H7 (cell line): ENCODE data around the gene PTPRN2. TPM values are rescaled to one million over a fixed set of nuclear protein-coding genes. Genes with fewer than 3 reads are reported as not detected.
A peak's percentile ranks its signal among the peaks of the same experiment; 100 is the strongest.

Source experiments
- DNase-seq: peaks from one replicate; pipeline ENCODE4 v3.0.0; 2012
- H3K27me3 ChIP-seq: 2 replicates; pipeline ENCODE4 v1.6.0; 2011; ENCODE audit warnings: mild to moderate bottlenecking, low read length; ENCODE audit not compliant: control insufficient read depth, insufficient read depth
- H3K36me3 ChIP-seq: replicated peaks from 2 replicates; pipeline ENCODE4 v1.5.1; 2011; ENCODE audit warnings: low read length; ENCODE audit not compliant: control insufficient read depth, insufficient read depth
- H3K4me3 ChIP-seq: 2 replicates; pipeline ENCODE4 v1.5.1; 2011; ENCODE audit warnings: low read depth, mild to moderate bottlenecking, control low read depth, low read length, moderate library complexity; ENCODE audit not compliant: insufficient read depth
- total RNA-seq: library from RNA; depleted of rRNA; stranded (reverse); fragments of >200 nt; shearing (Covaris generic); gene quantifications from 2 replicates; pipeline ENCODE4 v1.2.3, GENCODE V29; 2014

The PTPRN2 gene
- total RNA-seq, 1 experiment from 2014 or later: 0.80 TPM

DNA sequence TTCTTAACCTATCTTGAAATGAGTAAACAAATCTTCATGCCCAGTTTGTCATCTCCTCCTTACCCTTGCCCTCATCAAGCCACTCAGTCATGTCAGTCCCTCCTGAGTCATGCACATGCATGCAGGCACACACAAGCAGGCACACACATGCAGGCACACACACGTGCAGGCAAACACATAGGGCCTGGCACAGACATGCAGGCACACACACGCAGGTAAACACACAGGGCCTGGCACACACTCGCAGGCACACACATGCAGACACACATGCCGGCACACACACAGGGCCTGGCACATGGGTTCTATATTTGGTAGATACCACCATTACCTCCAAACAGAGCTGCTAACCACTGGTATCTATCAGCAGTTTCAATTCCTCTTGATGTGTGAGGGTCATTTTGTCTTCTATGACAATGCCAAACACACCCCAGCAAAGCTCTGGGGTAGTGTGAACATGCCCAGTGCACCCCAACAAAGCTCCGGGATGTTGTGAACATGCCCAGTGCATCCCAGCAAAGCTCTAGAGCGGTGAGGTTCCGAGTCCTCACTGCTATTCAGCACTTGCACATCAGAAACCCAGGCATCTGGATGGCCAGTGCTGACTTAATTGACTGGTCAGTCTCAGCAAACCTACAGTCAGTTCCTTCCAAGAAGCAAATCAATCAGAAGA lies 563.8 kb downstream of the PTPRN2 start:
- H3K4me3 ChIP-seq: no peak overlapping the region
- DNase-seq: no peak
- no peaks in the 10 kb centered on the region for H3K27me3 ChIP-seq
- no peaks in the 10 kb centered on the region for H3K36me3 ChIP-seq

DNA sequence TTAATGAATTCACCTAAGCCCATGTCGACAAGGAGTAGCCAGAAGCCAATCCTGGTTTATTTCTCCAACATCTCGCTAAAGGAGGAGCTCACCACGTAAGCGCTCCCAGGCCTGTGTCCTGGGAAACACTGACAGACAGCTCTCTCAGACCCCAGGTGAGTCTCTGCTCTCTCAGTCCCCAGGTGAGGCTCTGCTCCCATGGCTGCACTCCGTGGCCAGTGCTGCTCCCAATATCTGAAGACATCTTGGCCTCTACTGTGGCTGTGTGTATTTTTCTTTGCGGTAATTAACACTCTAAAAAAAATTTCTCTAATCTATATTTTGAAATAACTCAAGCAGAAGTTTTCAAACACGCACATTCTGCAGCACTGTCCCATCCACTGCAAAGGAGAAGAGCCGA lies 564.5 kb downstream of the PTPRN2 start:
- Histone ChIP-seq H3K27me3 (no peaks in the 10 kb centered on the region), H3K4me3 (no peak overlapping the region), H3K36me3 (no peaks in the 10 kb centered on the region)
- DNase-seq: no peak

DNA sequence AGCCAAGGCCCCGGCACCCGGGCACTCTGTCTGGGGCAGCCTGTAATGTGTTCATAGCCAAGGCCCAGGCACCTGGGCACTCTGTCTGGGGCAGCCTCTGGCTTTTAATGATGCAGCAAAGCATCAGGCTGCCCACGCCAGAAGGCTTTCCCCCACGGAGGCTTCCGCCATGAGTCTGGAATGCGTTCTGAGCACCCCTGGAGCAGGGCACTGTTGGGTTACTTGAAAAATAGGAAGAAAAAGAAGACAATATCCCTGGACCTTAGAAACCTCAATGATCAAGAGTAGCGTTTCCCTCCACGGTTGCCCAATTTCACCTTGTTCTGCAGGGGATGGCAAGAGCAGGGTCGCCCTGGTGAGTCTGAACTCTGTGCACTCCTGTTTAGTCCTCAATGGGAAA lies 565.0 kb downstream of the PTPRN2 start:
- Histone ChIP-seq H3K27me3 (no peaks in the 10 kb centered on the region), H3K36me3 (no peaks in the 10 kb centered on the region), H3K4me3 (no peak overlapping the region)
- no peak for DNase-seq

DNA sequence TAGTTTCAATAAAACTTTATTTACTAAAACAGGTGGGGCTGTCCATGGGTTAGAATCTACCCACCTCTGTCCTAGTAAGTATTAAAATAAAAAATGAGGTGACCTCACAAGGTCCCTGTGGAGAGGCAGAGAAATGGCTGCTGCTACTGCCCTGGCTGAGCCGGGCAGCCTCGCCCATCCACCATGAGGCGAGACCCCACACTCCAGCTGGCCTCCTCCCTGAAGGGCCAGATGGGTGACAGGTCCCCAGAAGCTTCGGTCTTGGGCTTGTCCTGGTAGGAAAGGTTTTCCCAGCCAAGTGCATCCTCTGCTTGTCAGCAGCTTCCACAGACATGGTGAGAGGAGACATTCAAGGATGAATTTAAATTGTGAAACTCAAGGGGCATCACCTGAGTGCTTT lies 565.8 kb downstream of the PTPRN2 start:
- DNase-seq: no peak
- no peaks in the 10 kb centered on the region for H3K36me3 ChIP-seq
- no peaks in the 10 kb centered on the region for H3K27me3 ChIP-seq
- no peak overlapping the region for H3K4me3 ChIP-seq

DNA sequence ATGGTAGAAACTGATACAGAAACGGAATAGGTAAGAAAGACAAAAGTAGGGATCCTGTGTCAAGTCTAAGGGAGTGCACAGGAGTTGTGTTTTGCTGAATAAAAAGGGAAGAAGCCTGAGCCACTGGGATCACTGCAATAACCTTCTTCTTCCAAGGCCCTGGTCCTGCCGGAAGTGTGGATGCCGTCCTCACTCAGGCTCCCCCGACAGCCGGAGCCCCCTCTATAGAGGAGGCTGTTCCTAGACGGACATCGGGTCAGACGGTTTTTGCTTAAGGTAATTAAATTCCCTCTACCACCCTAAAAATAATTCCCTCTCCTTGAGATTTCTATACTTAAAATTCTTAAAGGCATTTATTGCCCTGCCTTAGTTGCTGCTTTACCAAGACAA lies 566.9 kb downstream of the PTPRN2 start:
- Histone ChIP-seq H3K36me3 (no peaks in the 10 kb centered on the region), H3K27me3 (peaks cover 5% of the 10 kb centered on the region; the same call in 1 of the 2 replicates), H3K4me3 (no peak overlapping the region)
- no peak for DNase-seq

DNA sequence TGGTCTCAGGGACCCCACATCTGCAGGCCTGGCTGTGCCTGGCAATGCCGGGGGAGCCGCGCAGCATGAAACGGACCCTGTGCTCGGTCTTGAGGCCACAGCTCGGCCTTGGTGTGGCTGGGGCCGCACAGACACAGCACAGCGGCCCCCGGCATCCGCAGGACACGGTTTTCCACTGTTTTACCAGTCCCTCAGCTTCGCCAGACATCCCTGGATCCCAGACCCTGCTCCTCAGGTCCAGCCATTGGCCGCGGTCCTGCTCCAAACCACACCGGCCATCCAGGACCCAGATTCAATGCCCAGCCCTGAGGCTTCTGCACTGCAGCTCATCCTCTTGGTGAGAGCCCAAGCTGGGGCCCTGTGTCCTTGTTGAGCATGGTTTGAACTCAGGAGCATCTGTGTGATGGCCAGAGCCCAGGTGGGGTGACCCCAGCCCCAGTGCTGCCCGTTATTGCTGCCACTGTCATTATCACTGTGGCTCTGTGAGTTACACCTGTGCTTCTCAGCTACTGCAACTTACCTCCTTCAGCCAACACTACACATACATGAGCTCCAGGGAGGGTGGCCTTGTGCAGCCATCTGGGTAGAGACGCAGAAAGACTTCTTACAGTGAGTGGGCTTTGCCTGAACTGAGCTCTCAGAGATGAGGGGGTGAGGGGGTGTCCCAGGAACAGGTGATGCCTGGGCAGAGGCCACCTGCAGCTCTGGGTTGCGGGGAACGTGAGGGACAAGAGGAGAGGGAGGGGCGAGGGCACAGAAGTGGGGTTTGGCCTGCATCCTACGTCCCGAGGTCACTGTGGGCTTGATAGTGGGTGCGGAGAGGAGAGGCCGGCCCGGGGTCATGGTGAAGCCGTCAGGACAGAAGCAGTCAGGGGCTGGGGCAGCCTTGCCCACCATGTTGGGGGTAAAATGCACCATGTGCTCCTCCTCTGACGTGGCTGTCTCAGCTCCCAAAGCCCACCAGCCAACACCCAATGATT lies 567.6 kb downstream of the PTPRN2 start:
- H3K4me3 ChIP-seq: no peak overlapping the region
- H3K36me3 ChIP-seq: no peaks in the 10 kb centered on the region
- DNase-seq: no peak
- H3K27me3 ChIP-seq: peaks cover 8% of the 10 kb centered on the region; the same call in 1 of the 2 replicates

DNA sequence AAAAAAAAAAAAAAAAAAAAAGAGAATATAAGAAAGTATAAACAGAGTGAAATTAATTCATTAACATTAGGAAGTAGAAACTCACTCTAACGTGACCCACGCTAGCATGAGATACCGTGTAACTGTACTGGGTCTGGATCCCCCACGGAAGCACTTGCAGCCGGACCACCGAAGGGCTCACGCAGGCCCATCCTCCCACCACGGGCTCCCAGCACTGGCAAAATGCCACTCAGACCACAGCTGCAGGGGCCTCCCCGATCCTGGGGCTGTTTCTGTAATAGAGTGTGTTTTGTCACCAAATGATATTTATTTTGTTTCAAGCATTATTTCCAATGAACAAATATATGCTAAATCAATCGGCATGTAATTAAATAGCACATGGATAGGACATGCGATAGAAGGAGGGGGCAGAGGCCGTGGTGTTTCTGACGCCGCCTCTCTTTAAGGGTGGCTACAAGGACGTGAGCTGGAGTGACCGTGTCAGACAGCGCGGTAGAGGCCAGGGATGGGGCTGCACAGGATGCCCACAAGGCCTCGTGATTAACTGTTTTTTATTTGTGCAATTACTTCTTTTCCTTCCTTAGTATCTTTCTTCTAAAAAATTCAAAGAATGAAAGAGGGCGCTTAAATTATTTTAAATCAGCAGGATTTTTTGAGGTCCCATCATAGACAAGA lies 568.5 kb downstream of the PTPRN2 start:
- DNase-seq: no peak
- Histone ChIP-seq H3K4me3 (no peak overlapping the region), H3K36me3 (no peaks in the 10 kb centered on the region), H3K27me3 (peaks cover 8% of the 10 kb centered on the region; the same call in 1 of the 2 replicates)

DNA sequence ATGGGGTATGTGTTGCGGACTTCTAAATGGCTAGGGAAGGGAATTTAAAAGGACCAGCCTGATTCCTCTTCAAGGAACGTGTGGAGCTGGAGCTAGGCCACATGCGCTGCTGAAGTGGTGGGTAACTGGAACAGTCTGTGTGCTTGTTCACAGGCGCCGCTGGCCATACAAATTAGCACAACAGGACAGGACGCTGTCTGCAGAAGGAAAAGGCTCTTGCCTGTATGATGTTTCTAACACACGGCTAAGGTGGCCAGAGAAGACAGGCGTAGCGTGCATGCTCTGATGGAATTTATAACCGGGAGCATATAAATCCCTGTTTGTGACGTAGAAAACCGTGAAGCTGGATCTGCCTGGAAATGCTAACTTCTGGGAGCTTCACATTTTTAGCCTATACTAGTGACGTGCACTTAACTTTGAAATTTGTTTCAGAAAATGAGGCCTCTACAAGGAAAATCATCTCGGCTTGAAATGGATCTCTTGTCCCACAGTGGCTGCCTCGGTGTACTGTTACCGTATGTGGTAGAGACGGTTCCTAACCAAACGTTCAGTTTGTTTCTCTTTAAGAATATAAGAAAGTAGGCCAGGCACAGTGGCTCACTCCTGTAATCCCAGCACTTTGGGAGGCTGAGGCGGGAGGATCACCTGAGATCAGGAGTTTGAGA lies 569.4 kb downstream of the PTPRN2 start:
- Histone ChIP-seq H3K36me3 (no peaks in the 10 kb centered on the region), H3K4me3 (no peak overlapping the region), H3K27me3 (peaks cover 8% of the 10 kb centered on the region; the same call in 1 of the 2 replicates)
- DNase-seq: no peak

DNA sequence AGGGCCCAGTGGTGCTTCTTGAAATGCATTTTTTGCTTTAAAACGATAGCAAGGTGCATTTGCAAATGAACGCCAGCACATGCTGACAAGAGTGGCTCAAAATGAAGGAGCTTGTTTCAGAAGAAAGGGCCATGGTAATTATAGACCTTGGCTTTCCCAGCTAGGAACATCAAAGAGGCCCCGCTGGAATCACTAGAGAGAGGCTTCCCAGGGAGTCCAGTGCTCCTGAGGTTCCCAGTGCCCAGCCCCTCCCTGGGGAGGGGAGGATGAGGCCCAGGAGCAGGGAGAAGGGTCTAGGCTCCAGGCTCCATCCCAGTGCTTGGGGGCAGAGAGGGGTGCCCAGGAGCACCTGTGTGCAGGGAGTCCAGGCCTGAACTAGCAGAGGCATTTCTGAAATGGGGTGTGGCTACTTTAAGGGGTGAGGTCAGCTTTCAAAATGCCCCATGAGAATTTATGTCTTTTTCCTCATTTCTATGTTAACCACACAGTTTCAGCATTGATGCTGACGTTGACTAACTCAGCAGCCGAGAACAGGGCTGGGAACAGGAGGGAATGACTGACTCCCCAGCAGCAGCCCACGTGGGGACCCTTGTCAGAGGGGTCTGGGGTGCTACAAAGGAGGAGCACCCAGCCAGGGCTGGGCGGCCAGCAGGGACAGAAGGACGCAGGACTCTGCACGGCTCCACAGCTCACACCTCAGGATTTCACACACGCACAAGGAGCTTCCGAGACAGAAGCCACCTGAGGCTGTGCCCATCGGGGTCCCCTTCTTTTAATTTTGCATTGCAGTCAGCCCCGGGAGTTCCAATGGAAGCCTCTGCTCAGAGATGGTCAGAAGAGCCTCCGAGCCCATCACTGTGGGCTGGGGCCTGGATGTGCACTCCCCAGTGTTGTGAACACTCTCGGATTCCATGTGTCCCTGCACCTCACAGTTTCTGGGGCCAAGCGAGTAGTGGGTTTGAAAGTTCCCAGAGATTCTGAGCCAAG lies 570.2 kb downstream of the PTPRN2 start:
- Histone ChIP-seq H3K4me3 (no peak overlapping the region), H3K36me3 (no peaks in the 10 kb centered on the region), H3K27me3 (peaks cover 8% of the 10 kb centered on the region; the same call in 1 of the 2 replicates)
- peak; percentile 67 for DNase-seq

DNA sequence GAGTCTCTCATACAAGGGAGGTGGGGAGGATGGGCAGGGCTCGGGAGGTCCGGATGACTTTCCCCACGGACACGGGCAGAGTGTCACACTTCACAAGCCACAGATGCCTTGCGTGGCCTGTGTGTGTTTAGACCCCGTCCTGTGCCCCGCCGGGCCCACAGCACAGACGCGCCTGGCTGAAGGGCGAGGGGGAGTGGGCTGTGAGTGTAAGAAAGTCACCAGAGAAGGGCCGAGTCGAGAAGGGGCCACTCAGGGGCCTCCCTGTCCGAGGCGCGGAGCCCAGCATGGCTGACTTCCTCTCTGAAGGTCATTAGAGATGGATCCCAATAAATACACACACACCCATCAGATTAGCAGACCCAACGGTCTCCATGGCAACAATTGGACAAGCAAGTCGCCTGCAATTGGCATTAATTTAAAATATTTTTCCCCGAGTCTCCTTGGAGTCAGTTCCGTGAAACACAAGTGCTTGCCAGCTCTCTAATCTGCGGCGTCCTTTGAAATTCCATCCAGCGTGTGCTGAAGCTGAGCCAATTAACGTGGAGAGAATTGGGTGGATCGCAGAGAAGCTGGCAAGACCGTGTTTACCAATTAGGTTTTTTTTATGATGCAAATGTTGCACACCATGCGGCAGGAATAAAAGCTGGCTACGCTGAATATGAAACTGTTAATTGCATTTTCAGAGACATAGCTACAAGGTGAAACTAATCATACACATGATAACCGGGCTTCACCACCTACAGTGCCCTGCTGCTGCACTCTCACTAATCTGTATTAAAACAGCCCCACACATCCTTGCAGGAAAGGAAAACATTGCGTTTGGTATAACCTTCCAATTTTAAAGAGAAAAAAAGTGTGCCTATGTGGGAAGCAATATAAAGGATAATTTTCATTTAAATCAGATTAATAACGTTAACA lies 571.2 kb downstream of the PTPRN2 start:
- no peak for DNase-seq
- peak overlapping the region; percentile 33 for H3K4me3 ChIP-seq
- H3K36me3 ChIP-seq: no peaks in the 10 kb centered on the region
- peaks cover 8% of the 10 kb centered on the region; the same call in 1 of the 2 replicates for H3K27me3 ChIP-seq

DNA sequence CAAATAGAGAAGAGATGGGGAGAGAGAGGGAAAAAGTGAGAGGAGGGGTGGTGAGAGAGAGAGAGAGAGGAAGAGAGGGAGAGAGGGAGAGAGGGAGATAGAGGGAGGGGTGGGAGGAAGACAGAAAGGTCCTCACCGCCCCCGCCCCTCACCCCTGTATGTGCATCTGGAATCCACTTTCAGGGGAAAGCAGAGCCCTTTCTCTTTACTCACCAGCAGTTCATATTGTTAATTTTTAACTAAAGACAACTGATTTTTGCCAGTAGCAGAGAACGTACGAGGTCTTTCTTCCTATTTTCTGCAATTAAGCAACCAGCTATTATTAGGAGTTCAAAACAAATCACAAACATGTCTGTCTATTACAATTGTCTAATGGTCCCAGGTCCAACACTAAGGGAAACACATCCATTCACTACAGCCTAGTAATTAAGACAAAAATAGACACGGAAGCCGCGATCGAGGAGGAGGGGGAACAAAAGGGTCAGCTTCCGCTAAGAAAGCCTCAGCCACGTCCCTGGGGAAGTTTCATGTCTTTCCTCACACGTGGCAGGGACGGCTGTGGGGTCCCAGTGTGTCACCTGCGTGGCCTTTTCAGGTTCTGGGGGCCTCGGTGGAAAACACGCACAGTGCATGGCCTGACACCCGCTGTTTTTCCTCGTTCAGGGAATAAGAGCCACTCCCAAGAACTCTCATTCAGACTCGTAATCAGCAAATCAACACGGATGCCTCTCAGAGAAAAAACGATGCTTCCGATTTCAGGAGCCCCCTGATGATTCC lies 572.0 kb downstream of the PTPRN2 start:
- no peak for DNase-seq
- H3K36me3 ChIP-seq: no peaks in the 10 kb centered on the region
- peaks cover 8% of the 10 kb centered on the region; the same call in 1 of the 2 replicates for H3K27me3 ChIP-seq
- H3K4me3 ChIP-seq: peak overlapping the region; percentile 33

DNA sequence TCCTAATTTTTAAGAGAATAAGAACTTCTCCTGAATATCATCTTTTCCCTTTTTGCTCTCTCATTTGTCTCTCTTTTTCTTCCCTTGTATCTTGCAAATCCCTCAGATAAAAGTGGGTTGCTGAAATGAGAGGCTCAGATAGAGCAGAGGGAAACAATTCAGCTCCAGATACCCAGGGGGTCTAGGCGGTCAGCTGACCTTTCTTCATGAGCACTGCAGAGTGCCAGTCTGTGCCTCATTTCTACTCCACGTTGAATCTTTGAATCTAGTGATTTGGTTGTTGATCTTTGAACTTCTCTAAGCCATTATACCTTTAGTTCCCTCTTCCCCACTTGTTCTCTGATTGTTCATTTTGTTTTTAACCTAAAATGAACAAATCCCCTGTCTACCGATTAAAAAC lies 572.6 kb downstream of the PTPRN2 start:
- Histone ChIP-seq H3K4me3 (no peak overlapping the region), H3K36me3 (no peaks in the 10 kb centered on the region), H3K27me3 (peaks cover 8% of the 10 kb centered on the region; the same call in 1 of the 2 replicates)
- no peak for DNase-seq
